HG03469 (cell line): ENCODE measurements around the gene OR5B12.
"Not testable (repeated sequence)": the region's sequence is repeated elsewhere in the genome, so short reads cannot be mapped to it uniquely, and the experiment has no call there.

Experiments
- ATAC-seq: cut with Tn5 transposase; IDR thresholded peaks from one replicate; pipeline ENCODE4 v1.9.1; 2021; ENCODE audit warnings: mild to moderate bottlenecking, moderate library complexity, moderate number of reproducible peaks; ENCODE audit not compliant: unreplicated experiment

Gene OR5B12

DNA sequence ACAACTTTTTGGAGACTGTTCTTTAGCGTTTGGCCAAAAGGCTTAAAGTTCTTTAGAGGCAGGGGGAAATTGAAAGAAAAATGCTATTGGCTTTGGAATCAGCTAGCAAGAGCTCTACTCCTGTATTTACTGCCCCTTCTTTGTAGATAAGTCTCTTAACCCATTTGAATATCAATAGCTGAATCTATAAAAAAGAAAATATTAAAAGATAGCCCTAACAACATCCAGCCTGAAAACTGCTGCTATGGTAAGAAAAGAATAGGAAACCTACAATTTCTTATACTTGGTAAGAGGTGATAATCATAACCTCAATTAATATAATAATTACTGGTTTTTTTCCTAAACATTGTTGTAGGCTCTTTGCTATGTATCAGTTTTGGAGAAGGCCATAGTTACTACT, at the start of gene OR5B12:
Gene OR5B12 (minus strand): TSS at position 101 of the 400 bp plus-strand sequence. CDS start 2,085 bp downstream, outside the sequence.
- no peak for ATAC-seq

- no peak for ATAC-seq
Measured at GRCh38 chr11:58490827-58491226, 48.8 kb upstream of the OR5B12 start.

DNA sequence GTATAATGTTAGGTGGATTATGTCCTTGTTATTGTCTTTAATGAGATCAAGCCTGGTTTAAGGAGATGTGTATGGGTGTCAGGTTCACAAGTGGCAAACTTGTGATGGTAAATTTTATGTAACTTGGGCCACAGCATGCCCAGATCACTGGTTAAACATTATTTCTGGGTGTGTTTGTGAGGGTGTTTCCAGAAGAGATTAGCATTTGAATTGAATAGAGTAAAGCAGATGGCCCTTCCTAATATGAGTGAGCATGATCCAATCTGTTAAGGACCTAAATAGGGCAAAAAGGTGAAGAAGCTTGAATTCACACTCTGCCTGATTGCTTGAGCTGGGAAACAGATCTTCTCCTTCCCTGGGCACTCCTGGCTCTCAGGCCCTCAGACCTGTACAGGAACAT, 45.1 kb upstream of the OR5B12 start:
- ATAC-seq, result no peak

DNA sequence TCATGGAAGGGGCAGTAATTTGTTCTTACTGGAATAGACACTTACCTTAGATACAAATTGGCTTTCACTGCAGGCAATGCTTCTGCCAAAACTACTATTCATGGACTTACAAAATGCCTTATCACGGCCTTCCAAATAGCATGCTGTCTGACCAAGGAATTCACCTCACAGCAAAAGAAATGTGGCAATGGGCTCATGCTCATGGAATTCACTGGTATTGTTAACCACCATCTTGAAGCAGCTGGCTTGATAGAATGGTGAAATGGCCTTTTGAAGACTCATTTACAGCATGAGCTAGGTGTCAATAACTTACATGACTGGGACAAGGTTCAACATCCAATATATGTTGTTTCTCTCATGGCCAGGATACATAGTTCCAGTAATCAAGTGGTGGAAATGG, 43.9 kb upstream of the OR5B12 start:
- ATAC-seq, result no peak

DNA sequence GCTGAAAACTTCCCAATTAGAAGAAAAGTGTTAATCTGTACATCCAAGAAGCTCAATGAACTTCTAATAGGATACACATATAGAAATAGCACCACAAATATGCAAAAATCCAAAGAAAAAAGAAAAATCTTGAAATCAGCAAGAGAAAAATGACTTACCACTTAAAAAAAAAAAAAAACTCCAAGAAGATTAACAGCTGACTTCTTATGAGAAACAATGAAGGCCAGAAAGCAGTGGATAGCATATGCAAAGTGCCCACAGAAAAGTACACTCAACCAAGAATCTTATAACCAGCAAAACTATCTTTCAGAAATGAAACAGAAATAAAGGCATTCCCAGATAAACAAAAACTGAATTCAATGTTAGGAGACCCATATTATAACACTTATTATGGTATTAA, 29.9 kb upstream of the OR5B12 start:
- ATAC-seq, result no peak

DNA sequence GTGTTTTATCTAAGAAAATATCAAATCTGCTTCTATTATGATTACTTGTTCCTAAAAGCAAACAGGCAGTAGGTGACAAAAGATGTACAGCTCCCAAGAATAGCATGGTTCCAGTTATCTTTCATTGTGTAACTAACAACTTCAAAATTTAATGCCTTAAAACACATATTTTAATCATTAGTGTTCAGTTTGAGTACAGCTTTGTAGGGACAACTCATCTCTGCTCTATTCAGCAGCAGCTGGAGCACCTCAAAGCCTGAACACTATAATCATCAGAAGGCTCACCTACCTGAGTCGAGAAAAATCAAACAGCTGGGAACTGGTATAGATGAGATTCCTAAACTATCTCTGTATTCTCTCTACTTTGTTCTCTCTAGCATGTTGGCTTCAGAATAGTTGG, 24.3 kb upstream of the OR5B12 start:
- ATAC-seq, result no peak

DNA sequence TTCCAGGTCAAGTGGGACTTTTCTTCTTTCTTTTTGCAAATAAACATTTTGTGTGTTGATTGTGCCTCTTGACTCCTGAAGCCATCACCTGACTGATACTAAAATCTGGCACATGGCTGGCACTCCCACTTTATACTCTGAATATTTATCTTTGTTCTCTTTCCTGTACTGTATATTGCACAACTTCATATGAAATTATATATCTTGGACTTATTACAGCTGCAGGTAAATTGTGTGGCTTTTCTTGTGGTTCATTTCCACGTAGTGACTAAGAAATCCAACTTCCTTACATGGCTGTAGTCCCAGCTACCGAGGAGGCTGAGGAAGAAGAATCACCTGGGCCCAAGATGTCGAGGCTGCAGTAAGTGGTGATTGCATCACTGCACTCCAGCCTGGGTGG, 23.7 kb upstream of the OR5B12 start:
- ATAC-seq, result no peak

DNA sequence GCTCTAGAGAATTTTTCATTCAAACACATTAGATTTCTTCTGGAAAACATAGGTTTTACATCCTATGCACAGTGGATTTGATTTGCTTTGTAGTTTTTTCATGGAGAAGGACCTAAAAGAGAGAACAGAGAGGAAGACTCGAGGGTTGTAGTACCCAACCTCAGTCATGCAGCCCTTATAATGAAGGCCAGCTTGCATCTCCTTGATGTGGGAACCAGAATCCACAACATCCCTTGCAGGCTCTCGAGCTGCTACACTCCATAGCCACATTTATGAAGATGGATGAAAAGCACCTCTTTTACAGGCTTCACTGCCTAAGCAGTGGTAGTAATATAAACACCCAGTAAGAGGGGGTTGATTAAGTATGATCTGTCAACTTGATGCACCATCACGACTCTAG, 9.5 kb upstream of the OR5B12 start:
- ATAC-seq, result no peak

DNA sequence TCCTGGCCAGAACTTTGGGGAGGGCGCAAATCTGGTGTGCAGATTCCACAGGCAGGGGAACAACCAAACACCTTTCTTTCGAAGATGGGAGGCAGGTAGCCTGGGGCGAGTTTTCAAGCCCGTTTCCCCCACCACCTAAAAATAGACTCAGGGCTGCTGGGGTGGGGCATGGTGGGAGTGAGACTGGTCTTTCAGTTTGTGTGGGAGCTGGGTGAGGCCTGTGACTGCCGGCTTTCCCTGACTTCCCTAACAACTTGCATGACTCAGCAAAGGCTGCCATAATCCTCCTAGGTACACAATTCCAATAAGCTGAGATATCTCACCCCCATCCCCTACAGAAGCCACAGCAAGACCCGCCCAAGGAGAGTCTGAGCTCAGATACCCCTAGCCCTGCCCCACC, 4.3 kb upstream of the OR5B12 start:
- ATAC-seq, result no peak

GRCh38 chr11:58444300-58444699, 2.3 kb upstream of the OR5B12 start:
- no peak for ATAC-seq

GRCh38 chr11:58438486-58438885, 3.5 kb downstream of the OR5B12 start:
- ATAC-seq, result no peak

- no peak for ATAC-seq
Measured at GRCh38 chr11:58434217-58434616, 7.8 kb downstream of the OR5B12 start.

DNA sequence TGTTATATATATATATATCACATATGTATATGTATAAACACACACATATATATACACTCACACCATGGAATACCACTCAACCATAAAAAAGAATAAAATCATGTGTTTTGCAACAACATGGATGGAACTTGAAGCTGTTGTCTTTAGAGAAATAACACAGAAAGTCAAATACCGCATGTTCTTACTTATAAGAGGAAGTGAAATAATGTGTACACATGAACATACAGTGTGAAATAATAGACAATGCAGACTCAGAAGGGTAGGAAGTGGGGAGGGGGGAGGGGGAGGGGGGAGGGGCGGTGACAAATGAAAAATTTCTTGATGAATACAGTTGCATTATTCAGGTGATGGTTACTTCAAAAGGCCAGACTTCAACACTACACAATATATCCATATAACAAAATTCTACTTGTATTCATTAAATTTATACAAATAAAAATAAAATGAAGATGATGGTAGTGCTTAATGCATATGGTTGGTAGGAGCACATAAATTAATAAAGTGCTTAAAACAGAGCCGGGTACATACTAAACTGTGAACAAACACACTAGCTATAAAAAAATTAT, 8.3 kb downstream of the OR5B12 start:
- ATAC-seq, result peak; percentile 86

GRCh38 chr11:58429273-58429672, 12.8 kb downstream of the OR5B12 start:
- ATAC-seq, result no peak

DNA sequence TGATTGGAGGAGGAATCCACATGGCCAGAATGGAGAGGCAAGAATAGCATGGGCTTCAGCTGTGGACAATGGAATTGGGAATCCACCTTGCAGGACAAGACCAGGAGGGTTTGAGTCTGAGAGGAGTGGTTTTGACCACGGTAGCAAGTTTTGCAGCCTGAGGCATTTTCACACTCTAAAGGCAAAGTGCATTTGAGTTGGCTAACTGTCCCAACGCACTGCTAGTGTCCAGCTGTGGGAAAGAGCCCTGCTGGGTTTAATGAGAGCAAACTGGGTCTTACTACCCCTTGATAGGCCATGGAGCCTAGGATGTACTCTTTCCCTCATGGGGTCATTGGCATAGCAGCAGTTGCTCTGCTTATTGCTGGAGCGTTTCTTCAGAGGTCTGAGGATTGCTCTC, 14.0 kb downstream of the OR5B12 start, which contains the start of gene OR5B2:
Gene OR5B2 (minus strand): TSS at position 101 of the 400 bp plus-strand sequence. CDS start 4,860 bp downstream, outside the sequence.
- ATAC-seq, result no peak

- no peak for ATAC-seq
Measured at GRCh38 chr11:58406774-58407173, 35.3 kb downstream of the OR5B12 start, which contains the start of gene OR5B3. TSS of gene OR5B3 (minus strand) at chr11:58406874. CDS start at chr11:58403409, 3,465 bp downstream.

DNA sequence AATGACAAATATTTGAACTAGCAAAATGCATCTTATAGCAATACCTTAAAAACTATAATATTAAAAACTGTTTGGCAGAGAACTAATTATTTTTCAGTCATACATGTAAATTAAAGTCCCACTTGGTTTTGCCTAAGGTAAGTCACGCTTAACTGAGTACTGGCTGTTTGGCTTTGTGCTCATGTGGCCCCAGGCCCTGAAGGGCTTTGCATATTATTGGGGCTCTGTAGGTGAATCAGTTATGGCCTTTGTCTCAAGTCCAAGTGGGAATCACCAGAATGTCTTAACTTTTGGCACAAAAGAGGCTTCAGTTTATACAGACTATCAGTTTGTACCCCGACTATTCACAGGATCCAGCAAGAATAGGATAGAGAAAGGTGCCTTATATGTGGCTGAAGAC, 42.4 kb downstream of the OR5B12 start:
- ATAC-seq, result not testable (repeated sequence)

- ATAC-seq, result no peak
Measured at GRCh38 chr11:58395581-58395980, 46.5 kb downstream of the OR5B12 start.

DNA sequence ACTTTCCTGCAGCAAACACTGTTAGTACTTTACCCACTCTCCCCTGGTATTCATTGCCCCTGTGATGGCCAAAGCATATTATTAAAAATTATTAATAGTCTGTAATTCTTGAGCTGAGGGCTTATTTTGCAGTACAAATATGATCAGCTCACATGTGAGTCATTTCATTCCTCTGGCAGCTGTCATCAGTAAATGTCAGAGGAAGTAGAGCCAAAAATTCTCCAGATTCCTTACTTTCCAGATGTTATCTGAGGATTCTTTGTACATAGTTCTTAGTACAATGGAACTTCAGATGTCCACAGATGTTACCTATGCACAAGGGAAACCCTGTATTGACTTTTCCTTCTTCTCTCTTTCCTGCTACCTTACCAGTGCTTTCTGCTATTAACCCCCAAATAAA, 47.8 kb downstream of the OR5B12 start:
- ATAC-seq, result no peak

DNA sequence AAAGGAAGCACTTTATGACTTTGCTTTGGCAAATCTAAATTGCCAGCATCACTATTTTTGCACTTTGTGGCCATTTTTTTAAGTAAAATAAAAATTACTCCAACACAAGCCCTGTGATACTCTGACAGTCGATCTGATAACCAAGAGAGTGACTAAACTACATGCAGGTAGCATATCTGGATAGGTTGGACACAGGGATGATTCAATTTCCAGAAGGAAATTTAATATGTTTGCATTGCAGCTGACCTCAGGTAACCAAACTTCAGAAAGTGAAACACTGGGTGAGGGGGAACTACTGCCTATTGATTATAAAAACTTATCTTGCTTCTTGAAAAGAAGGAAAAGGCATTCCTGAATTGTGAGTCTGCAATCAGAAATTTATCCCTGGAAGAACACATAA, 49.3 kb downstream of the OR5B12 start:
- ATAC-seq, result no peak

- no peak for ATAC-seq
Measured at GRCh38 chr11:58391879-58392278, 50.2 kb downstream of the OR5B12 start.

GRCh38 chr11:58390551-58391063, 51.4 kb downstream of the OR5B12 start:
- no peak for ATAC-seq
